Retinal pigment epithelial cell (primary cell): Measurements from ENCODE around the gene CELF6.

ENCODE experiments used
- DNase-seq: peaks from one replicate; pipeline ENCODE4 v3.0.0-alpha.2; 2010; ENCODE audit warnings: low read depth
- H3K4me3 ChIP-seq: 2 replicates; pipeline ENCODE4 v1.5.1; 2011; ENCODE audit warnings: mild to moderate bottlenecking, low read length, control low read depth, moderate library complexity
- CTCF ChIP-seq: conservative IDR thresholded peaks from 2 replicates; pipeline ENCODE4 v1.5.1; 2011; ENCODE audit warnings: low read depth, low read length, control low read depth, inconsistent platforms

The CELF6 gene

GRCh38 chr15:72354496-72354895 is 34.5 kb upstream of the CELF6 start:
- H3K4me3 ChIP-seq: no peak overlapping the region
- no peak for DNase-seq
- no peak for TF ChIP-seq CTCF

GRCh38 chr15:72353266-72353665 is 33.3 kb upstream of the CELF6 start:
- H3K4me3 ChIP-seq: no peak overlapping the region
- DNase-seq: no peak
- TF ChIP-seq CTCF: no peak

GRCh38 chr15:72345806-72346205 is 25.8 kb upstream of the CELF6 start:
- TF ChIP-seq CTCF: no peak
- H3K4me3 ChIP-seq: no peak overlapping the region
- no peak for DNase-seq

- H3K4me3 ChIP-seq: no peak overlapping the region
- TF ChIP-seq CTCF: no peak
- no peak for DNase-seq
These were observed 25.3 kb upstream of the CELF6 start for GRCh38 chr15:72345280-72345679.

GRCh38 chr15:72344602-72345001 is 24.6 kb upstream of the CELF6 start:
- no peak for DNase-seq
- no peak for TF ChIP-seq CTCF
- no peak overlapping the region for H3K4me3 ChIP-seq

- no peak overlapping the region for H3K4me3 ChIP-seq
- no peak for DNase-seq
- TF ChIP-seq CTCF: peak; percentile 60
These were observed 22.4 kb upstream of the CELF6 start for GRCh38 chr15:72342385-72342784.

- H3K4me3 ChIP-seq: no peak overlapping the region
- no peak for DNase-seq
- peak; percentile 45 for TF ChIP-seq CTCF
These were observed 21.4 kb upstream of the CELF6 start for GRCh38 chr15:72341361-72341760.
